Panc1 (cell line): ENCODE results near the gene CMIP.

ENCODE experiments used
- POLR2AphosphoS5 ChIP-seq: IDR thresholded peaks from 2 replicates; pipeline ENCODE4 v1.6.1; 2012; ENCODE audit warnings: mild to moderate bottlenecking, low read depth, low read length, moderate library complexity
- SIN3A ChIP-seq: IDR thresholded peaks from 2 replicates; pipeline ENCODE4 v1.6.1; 2012; ENCODE audit warnings: low read depth, mild to moderate bottlenecking, low read length, moderate library complexity, borderline replicate concordance; ENCODE audit not compliant: insufficient read depth
- TCF7L2 ChIP-seq: IDR thresholded peaks from 2 replicates; pipeline ENCODE4 v1.6.1; 2011; ENCODE audit warnings: mild to moderate bottlenecking, low read depth, low read length, inconsistent platforms
- TF ChIP-seq, protein P1 (sequence below): fragments of 450-650 bp; IDR thresholded peaks from 2 replicates; pipeline ENCODE4 v1.5.1; 2017; ENCODE audit warnings: mild to moderate bottlenecking
- TF ChIP-seq, protein P2 (sequence below), 2 experiments: IDR thresholded peaks; 2 replicates each; pipeline ENCODE4 v1.6.1; 2011 to 2012; ENCODE audit warnings: low read depth in 2 of 2, control low read depth in 1 of 2, low read length in 1 of 2, mild to moderate bottlenecking in 1 of 2, moderate library complexity in 1 of 2; ENCODE audit not compliant: insufficient read depth in 1 of 2

GRCh38 chr16:81443688-81444447 is 740 bp upstream of the CMIP start:
- TF ChIP-seq, protein P1, sequence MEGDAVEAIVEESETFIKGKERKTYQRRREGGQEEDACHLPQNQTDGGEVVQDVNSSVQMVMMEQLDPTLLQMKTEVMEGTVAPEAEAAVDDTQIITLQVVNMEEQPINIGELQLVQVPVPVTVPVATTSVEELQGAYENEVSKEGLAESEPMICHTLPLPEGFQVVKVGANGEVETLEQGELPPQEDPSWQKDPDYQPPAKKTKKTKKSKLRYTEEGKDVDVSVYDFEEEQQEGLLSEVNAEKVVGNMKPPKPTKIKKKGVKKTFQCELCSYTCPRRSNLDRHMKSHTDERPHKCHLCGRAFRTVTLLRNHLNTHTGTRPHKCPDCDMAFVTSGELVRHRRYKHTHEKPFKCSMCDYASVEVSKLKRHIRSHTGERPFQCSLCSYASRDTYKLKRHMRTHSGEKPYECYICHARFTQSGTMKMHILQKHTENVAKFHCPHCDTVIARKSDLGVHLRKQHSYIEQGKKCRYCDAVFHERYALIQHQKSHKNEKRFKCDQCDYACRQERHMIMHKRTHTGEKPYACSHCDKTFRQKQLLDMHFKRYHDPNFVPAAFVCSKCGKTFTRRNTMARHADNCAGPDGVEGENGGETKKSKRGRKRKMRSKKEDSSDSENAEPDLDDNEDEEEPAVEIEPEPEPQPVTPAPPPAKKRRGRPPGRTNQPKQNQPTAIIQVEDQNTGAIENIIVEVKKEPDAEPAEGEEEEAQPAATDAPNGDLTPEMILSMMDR: no peak
- TF ChIP-seq, protein P2, sequence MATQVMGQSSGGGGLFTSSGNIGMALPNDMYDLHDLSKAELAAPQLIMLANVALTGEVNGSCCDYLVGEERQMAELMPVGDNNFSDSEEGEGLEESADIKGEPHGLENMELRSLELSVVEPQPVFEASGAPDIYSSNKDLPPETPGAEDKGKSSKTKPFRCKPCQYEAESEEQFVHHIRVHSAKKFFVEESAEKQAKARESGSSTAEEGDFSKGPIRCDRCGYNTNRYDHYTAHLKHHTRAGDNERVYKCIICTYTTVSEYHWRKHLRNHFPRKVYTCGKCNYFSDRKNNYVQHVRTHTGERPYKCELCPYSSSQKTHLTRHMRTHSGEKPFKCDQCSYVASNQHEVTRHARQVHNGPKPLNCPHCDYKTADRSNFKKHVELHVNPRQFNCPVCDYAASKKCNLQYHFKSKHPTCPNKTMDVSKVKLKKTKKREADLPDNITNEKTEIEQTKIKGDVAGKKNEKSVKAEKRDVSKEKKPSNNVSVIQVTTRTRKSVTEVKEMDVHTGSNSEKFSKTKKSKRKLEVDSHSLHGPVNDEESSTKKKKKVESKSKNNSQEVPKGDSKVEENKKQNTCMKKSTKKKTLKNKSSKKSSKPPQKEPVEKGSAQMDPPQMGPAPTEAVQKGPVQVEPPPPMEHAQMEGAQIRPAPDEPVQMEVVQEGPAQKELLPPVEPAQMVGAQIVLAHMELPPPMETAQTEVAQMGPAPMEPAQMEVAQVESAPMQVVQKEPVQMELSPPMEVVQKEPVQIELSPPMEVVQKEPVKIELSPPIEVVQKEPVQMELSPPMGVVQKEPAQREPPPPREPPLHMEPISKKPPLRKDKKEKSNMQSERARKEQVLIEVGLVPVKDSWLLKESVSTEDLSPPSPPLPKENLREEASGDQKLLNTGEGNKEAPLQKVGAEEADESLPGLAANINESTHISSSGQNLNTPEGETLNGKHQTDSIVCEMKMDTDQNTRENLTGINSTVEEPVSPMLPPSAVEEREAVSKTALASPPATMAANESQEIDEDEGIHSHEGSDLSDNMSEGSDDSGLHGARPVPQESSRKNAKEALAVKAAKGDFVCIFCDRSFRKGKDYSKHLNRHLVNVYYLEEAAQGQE (IDR thresholded peaks at IDR 0.05; ENCODE audit: insufficient read depth in 1 of 2, low read depth in 2 of 2, low read length in 1 of 2): no peak
- TF ChIP-seq TCF7L2: no peak
- TF ChIP-seq POLR2AphosphoS5: no peak
- no peak for TF ChIP-seq SIN3A
